Naive thymus-derived CD4-positive, alpha-beta T cell (primary cell): ENCODE measurements around the gene SUV39H1. TPM values are rescaled to one million over a fixed set of nuclear protein-coding genes. Genes with fewer than 3 reads are reported as not detected.
A peak's percentile ranks its signal among the peaks of the same experiment; 100 is the strongest.
"Not testable (repeated sequence)": the region's sequence is repeated elsewhere in the genome, so short reads cannot be mapped to it uniquely, and the experiment has no call there.

Source experiments
- ATAC-seq: fragments of 150-1000 bp; cut with Tn5 transposase; 2 replicates; pipeline ENCODE4 v1.10.0; 2021; ENCODE audit warnings: mild to moderate bottlenecking, moderate library complexity
- CTCF ChIA-PET: fragments of 350-600 bp; sonication (Branson Sonifier 250); formaldehyde crosslinking; loops from one replicate; lab custom pipeline; 2021; ENCODE audit warnings: antibody characterized with exemption; lab: Charles Lee
- POLR2A ChIA-PET: fragments of 350-600 bp; sonication (Branson Sonifier 250); formaldehyde crosslinking; loops from one replicate; lab custom pipeline; 2021; ENCODE audit warnings: antibody characterized with exemption, inconsistent platforms; lab: Charles Lee
- DNase-seq, 9 donors: peaks; one replicate each; pipeline versions ENCODE4 v3.0.0 to v3.0.0-alpha.2; 2020 to 2022; ENCODE audit warnings: mixed read lengths in 1 of 9
- H3K27ac ChIP-seq: one replicate; pipeline ENCODE4 v1.7.0; 2013; ENCODE audit warnings: mild to moderate bottlenecking, low read depth, low read length, moderate library complexity
- H3K27me3 ChIP-seq, 2 donors: one replicate each; pipeline ENCODE4 v1.7.0; 2013; ENCODE audit warnings: low read length in 2 of 2, mild to moderate bottlenecking in 2 of 2, moderate library complexity in 2 of 2; ENCODE audit not compliant: control insufficient read depth in 2 of 2, insufficient read depth in 2 of 2
- H3K36me3 ChIP-seq, 3 experiments: 1 replicate in 2 of 3; 2 replicates in 1 of 3; pipeline ENCODE4 v1.7.0; 2013; ENCODE audit warnings: low read length in 3 of 3, mild to moderate bottlenecking in 3 of 3, moderate library complexity in 1 of 3; ENCODE audit not compliant: insufficient read depth in 3 of 3, control insufficient read depth in 2 of 3
- H3K4me1 ChIP-seq, 2 donors: one replicate each; pipeline ENCODE4 v1.7.0; 2013; ENCODE audit warnings: low read length in 2 of 2, mild to moderate bottlenecking in 2 of 2, moderate library complexity in 1 of 2; ENCODE audit not compliant: control insufficient read depth in 2 of 2, insufficient read depth in 2 of 2
- H3K4me3 ChIP-seq: 2 replicates; pipeline ENCODE4 v1.7.0; 2013; ENCODE audit warnings: mild to moderate bottlenecking, low read length
- H3K9me3 ChIP-seq, 3 experiments: 1 replicate in 2 of 3; 2 replicates in 1 of 3; pipeline ENCODE4 v1.7.0; 2013; ENCODE audit warnings: low read length in 3 of 3; ENCODE audit not compliant: control insufficient read depth in 2 of 3
- H3K27ac Mint-ChIP-seq, 9 donors: one replicate each; pipeline ENCODE4 v1.8.0; 2020 to 2022; ENCODE audit warnings: mixed read lengths in 9 of 9, mild to moderate bottlenecking in 8 of 9, moderate library complexity in 5 of 9, inconsistent platforms in 2 of 9
- H3K27me3 Mint-ChIP-seq, 5 donors: one replicate each; pipeline ENCODE4 v1.8.0; 2021 to 2022; ENCODE audit warnings: mixed read lengths in 5 of 5, mild to moderate bottlenecking in 1 of 5
- H3K36me3 Mint-ChIP-seq, 5 donors: one replicate each; pipeline ENCODE4 v1.8.0; 2020 to 2022; ENCODE audit warnings: mixed read lengths in 5 of 5, mild to moderate bottlenecking in 3 of 5, inconsistent platforms in 1 of 5
- H3K4me1 Mint-ChIP-seq, 7 donors: one replicate each; pipeline ENCODE4 v1.8.0; 2020 to 2022; ENCODE audit warnings: mixed read lengths in 7 of 7, mild to moderate bottlenecking in 3 of 7, inconsistent platforms in 1 of 7
- H3K4me3 Mint-ChIP-seq, 10 donors: one replicate each; pipeline ENCODE4 v1.8.0; 2020 to 2022; ENCODE audit warnings: mild to moderate bottlenecking in 10 of 10, mixed read lengths in 10 of 10, moderate library complexity in 6 of 10, inconsistent platforms in 2 of 10
- H3K9me3 Mint-ChIP-seq, 11 donors: one replicate each; pipeline ENCODE4 v1.8.0; 2020 to 2022; ENCODE audit warnings: mixed read lengths in 11 of 11, mild to moderate bottlenecking in 4 of 11, inconsistent platforms in 1 of 11, moderate library complexity in 1 of 11
- intact Hi-C, 2 donors: fragments of 100-400 bp; cut with micrococcal nuclease; formaldehyde crosslinking; loops; one replicate each; pipeline ENCODE4 v1.15.1; 2023
- polyA plus RNA-seq, 2 donors: library from polyadenylated mRNA; unstranded; fragments of 300-500 nt; fragmentation: Illumina TruSeq; gene quantifications; one replicate each; pipeline ENCODE4 v1.2.3, GENCODE V29; 2021
- total RNA-seq, 6 experiments: library from RNA in 5 of 6; stranded (reverse) in 5 of 6; gene quantifications; 1 replicate in 5 of 6; 2 replicates in 1 of 6; pipeline ENCODE4 v1.2.3 and lab custom pipeline; 2021 to 2026

The SUV39H1 gene
- total and polyA plus RNA-seq, 7 experiments from 2014 or later = 4.6 to 23.3 (median 8.6) TPM

DNA sequence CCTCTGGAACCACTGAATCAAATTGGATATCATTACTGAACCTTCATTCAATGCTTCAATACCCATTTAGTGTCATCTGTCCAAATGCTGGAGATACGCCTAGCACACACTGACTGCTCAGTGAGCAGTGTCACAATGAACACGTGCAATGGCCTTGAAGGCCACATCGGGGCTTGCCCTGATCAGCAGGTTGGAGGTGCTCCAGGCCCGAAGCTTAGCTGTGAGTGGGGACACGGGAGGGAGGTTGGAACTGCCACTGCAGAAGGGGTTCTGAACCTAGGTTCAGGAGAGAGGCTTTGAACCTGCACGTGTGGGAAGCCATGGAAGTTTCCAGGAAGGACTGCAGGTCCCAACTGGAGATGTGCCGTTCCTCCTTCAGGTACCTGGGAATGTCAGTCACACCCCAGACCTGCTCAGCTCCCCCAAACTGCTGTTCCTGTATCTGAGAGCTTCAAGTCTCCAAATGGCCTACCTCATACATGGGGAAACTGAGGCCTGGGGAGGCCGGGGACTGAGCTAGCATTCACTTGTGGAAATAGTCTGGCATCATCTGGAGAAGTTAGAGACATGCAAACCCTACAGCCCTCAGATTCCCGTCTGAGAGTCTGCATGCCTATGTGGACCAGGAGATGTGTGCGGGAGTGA, 14.9 kb upstream of the SUV39H1 start:
- H3K36me3 Mint-ChIP-seq = peaks cover 4 to 29% (median 15%) of the 10 kb centered on the region in 5 donors
- no peak for DNase-seq
- intact Hi-C loops = loop anchor here (10.0 kb wide), 2 partner anchors 87 to 207 kb away; partner anchors contain the start of genes FTSJ1 (in 1 of the 2), SLC38A5 (in 1 of the 2) and WDR13 (in 1 of the 2)
- H3K9me3 ChIP-seq = no peaks in the 10 kb centered on the region
- peak overlapping the region in 6 of 9 donors; percentile 60 to 97 (median 68) for H3K27ac Mint-ChIP-seq
- no peaks in the 10 kb centered on the region for H3K9me3 Mint-ChIP-seq
- no peak for ATAC-seq
- no peak overlapping the region for H3K4me3 ChIP-seq
- H3K27me3 Mint-ChIP-seq = no peaks in the 10 kb centered on the region
- H3K4me1 Mint-ChIP-seq = peaks cover 33 to 64% (median 57%) of the 10 kb centered on the region in 7 donors
- peaks cover 0 to 14% (median 7%) of the 10 kb centered on the region in 3 experiments for H3K36me3 ChIP-seq
- ChIA-PET POLR2A (interaction anchor here (1.2 kb wide), 1 partner anchor 120 kb away, joined by 4 read pairs; the partner anchor contains the start of gene HDAC6), CTCF (no interaction called here)
- no peaks in the 10 kb centered on the region for H3K27me3 ChIP-seq
- H3K4me1 ChIP-seq = peaks cover 24 to 30% of the 10 kb centered on the region in 2 donors
- peak overlapping the region in 6 of 10 donors; percentile 45 to 84 (median 56) for H3K4me3 Mint-ChIP-seq
- H3K27ac ChIP-seq = no peak overlapping the region

DNA sequence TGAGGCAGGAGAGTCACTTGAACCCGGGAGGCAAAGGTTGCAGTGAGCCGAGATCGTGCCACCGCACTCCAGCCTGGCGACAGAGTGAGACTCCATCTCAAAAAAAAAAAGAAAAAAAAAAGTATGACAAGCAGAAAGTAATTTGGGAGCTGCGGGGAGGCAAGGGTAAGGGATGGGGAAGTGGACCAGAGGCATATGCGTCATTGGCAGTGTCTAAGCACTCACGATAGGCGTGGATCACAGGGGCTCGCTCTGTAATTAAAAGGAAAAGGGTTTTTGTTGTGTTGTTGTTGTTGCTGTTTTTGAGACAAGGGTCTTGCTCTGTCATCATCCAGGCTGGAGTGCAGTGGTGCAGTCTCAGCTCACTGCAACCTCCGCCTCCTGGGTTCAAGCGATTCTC, 13.7 kb upstream of the SUV39H1 start:
- Mint-ChIP-seq H3K36me3 (peaks cover 4 to 38% (median 21%) of the 10 kb centered on the region in 5 donors), H3K4me1 (peaks cover 35 to 66% (median 59%) of the 10 kb centered on the region in 7 donors), H3K27ac (peak overlapping the region in 8 of 9 donors; percentile 60 to 97 (median 92)), H3K4me3 (peak overlapping the region in 7 of 10 donors; percentile 70 to 95 (median 90))
- intact Hi-C loops = loop anchor here (1.0 to 10.0 kb wide), 5 partner anchors 8 to 208 kb away; partner anchors contain the start of genes SUV39H1 (in 2 of the 2), FTSJ1 (in 1 of the 2), SLC38A5 (in 1 of the 2) and WDR13 (in 1 of the 2)
- POLR2A ChIA-PET = interaction anchor here (0.5 to 3.7 kb wide), 14 partner anchors 10 to 310 kb away, joined by 3 to 37 read pairs (median 4); partner anchors contain the start of genes HDAC6, RBM3 and SUV39H1
- not testable (repeated sequence) for H3K9me3 Mint-ChIP-seq, DNase-seq, H3K27me3 ChIP-seq, H3K9me3 ChIP-seq, H3K27me3 Mint-ChIP-seq
- H3K4me3 ChIP-seq = peak overlapping the region; percentile 82
- peak; percentile 71 for ATAC-seq
- peaks cover 25 to 36% of the 10 kb centered on the region in 2 donors for H3K4me1 ChIP-seq
- CTCF ChIA-PET = interaction anchor here (0.7 kb wide), 1 partner anchor 473 kb away, joined by 3 read pairs; no protein-coding TSS in a partner anchor
- peaks cover 0 to 24% (median 9%) of the 10 kb centered on the region in 3 experiments for H3K36me3 ChIP-seq
- peak overlapping the region; percentile 76 for H3K27ac ChIP-seq

GRCh38 chrX:48683411-48683982, 13.0 kb upstream of the SUV39H1 start, which contains the start of gene WAS:
Gene WAS (plus strand): TSS chrX:48683799. CDS start chrX:48683854, 55 bp downstream.
- Histone ChIP-seq H3K27ac (peak within 1 kb of the TSS; percentile 76), H3K27me3 (no peaks in the 10 kb centered on the region), H3K4me1 (peaks cover 25 to 36% of the 10 kb centered on the region in 2 donors), H3K36me3 (peaks cover 0 to 31% (median 9%) of the 10 kb centered on the region in 3 experiments), H3K4me3 (peak within 1 kb of the TSS; percentile 82), H3K9me3 (no peaks in the 10 kb centered on the region)
- intact Hi-C loops = loop anchor here (1.0 to 10.0 kb wide), 5 partner anchors 9 to 209 kb away; partner anchors contain the start of genes SUV39H1 (in 2 of the 2), FTSJ1 (in 1 of the 2), SLC38A5 (in 1 of the 2) and WDR13 (in 1 of the 2)
- peak within 1 kb of the TSS; percentile 87 to 97 (median 95) for H3K27ac Mint-ChIP-seq
- ChIA-PET CTCF (interaction anchor here (0.6 to 1.0 kb wide), 3 partner anchors 35 to 585 kb away, joined by 3 to 4 read pairs (median 4); no protein-coding TSS in a partner anchor), POLR2A (interaction anchor here (0.5 to 3.7 kb wide), 18 partner anchors 9 to 662 kb away, joined by 3 to 37 read pairs (median 4); partner anchors contain the start of genes HDAC6, RBM3 and SUV39H1)
- peaks cover 33 to 69% (median 54%) of the 10 kb centered on the region in 7 donors for H3K4me1 Mint-ChIP-seq
- no peaks in the 10 kb centered on the region for H3K27me3 Mint-ChIP-seq
- peaks cover 4 to 38% (median 21%) of the 10 kb centered on the region in 5 donors for H3K36me3 Mint-ChIP-seq
- peak in 8 of 9 donors; percentile 35 to 63 (median 54) for DNase-seq
- peak within 1 kb of the TSS; percentile 84 to 98 (median 91) for H3K4me3 Mint-ChIP-seq
- ATAC-seq = peak; percentile 85
- H3K9me3 Mint-ChIP-seq = no peaks in the 10 kb centered on the region

- ChIA-PET POLR2A (interaction anchor here (0.6 to 3.7 kb wide), 15 partner anchors 9 to 663 kb away, joined by 3 to 37 read pairs (median 4); partner anchors contain the start of genes HDAC6, RBM3 and SUV39H1), CTCF (interaction anchor here (0.6 to 1.0 kb wide), 2 partner anchors 36 to 584 kb away, joined by 4 read pairs; no protein-coding TSS in a partner anchor)
- DNase-seq (no peak), ATAC-seq (no peak)
- H3K4me1 ChIP-seq = peaks cover 25 to 36% of the 10 kb centered on the region in 2 donors
- peak overlapping the region; percentile 76 for H3K27ac ChIP-seq
- H3K9me3 Mint-ChIP-seq = no peaks in the 10 kb centered on the region
- H3K36me3 Mint-ChIP-seq = peaks cover 4 to 38% (median 21%) of the 10 kb centered on the region in 5 donors
- intact Hi-C loops = loop anchor here (10.0 kb wide), 2 partner anchors 89 to 209 kb away; partner anchors contain the start of genes FTSJ1 (in 1 of the 2), SLC38A5 (in 1 of the 2) and WDR13 (in 1 of the 2)
- H3K27me3 ChIP-seq = no peaks in the 10 kb centered on the region
- no peaks in the 10 kb centered on the region for H3K27me3 Mint-ChIP-seq
- H3K4me3 Mint-ChIP-seq = peak overlapping the region; percentile 84 to 98 (median 91)
- peak overlapping the region; percentile 87 to 97 (median 95) for H3K27ac Mint-ChIP-seq
- peak overlapping the region; percentile 82 for H3K4me3 ChIP-seq
- no peaks in the 10 kb centered on the region for H3K9me3 ChIP-seq
- peaks cover 0 to 37% (median 9%) of the 10 kb centered on the region in 3 experiments for H3K36me3 ChIP-seq
- peaks cover 35 to 69% (median 53%) of the 10 kb centered on the region in 7 donors for H3K4me1 Mint-ChIP-seq
These were observed 12.4 kb upstream of the SUV39H1 start for GRCh38 chrX:48684134-48684533.

DNA sequence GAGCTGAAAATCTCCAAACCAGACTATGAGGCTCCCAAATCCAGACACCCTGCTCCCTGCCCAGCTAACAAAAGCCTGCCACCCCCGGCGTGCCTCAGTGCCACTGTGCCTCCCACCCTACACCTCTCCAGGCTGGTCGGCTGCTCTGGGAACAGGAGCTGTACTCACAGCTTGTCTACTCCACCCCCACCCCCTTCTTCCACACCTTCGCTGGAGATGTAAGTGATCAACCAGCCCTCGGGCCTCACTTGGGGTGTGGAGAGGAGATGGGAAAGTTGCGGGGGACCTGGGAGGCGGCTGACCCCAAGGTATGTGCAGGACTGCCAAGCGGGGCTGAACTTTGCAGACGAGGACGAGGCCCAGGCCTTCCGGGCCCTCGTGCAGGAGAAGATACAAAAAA, 11.1 kb upstream of the SUV39H1 start:
- Histone ChIP-seq H3K4me1 (peaks cover 25 to 36% of the 10 kb centered on the region in 2 donors), H3K27ac (peak overlapping the region; percentile 76), H3K36me3 (peaks cover 0 to 39% (median 9%) of the 10 kb centered on the region in 3 experiments), H3K4me3 (peak overlapping the region; percentile 20), H3K27me3 (no peaks in the 10 kb centered on the region), H3K9me3 (no peaks in the 10 kb centered on the region)
- Mint-ChIP-seq H3K36me3 (peaks cover 4 to 40% (median 23%) of the 10 kb centered on the region in 5 donors), H3K9me3 (no peaks in the 10 kb centered on the region), H3K27ac (peak overlapping the region in 8 of 9 donors; percentile 9 to 97 (median 88)), H3K4me3 (peak overlapping the region; percentile 84 to 98 (median 91)), H3K27me3 (no peaks in the 10 kb centered on the region), H3K4me1 (peaks cover 35 to 69% (median 50%) of the 10 kb centered on the region in 7 donors)
- POLR2A ChIA-PET = interaction anchor here (1.0 to 3.7 kb wide), 2 partner anchors 9 to 11 kb away, joined by 4 to 37 read pairs; partner anchors contain the start of gene SUV39H1
- intact Hi-C loops = loop anchor here (10.0 kb wide), 2 partner anchors 91 to 211 kb away; partner anchors contain the start of genes FTSJ1 (in 1 of the 2), SLC38A5 (in 1 of the 2) and WDR13 (in 1 of the 2)
- no peak for ATAC-seq
- CTCF ChIA-PET = no interaction called here
- DNase-seq = no peak
